HS-27A (cell line): ENCODE data around the gene TBCEL.
A peak's percentile ranks its signal among the peaks of the same experiment; 100 is the strongest.

Experiments used
- DNase-seq: peaks from one replicate; pipeline ENCODE4 v3.0.0-alpha.2; 2012; ENCODE audit warnings: low read depth, missing footprints

Gene TBCEL

GRCh38 chr11:121066623-121067022 lies 42.7 kb downstream of the TBCEL start:
- no peak for DNase-seq

- no peak for DNase-seq
Measured at GRCh38 chr11:121067026-121067425, 43.1 kb downstream of the TBCEL start.

GRCh38 chr11:121067453-121067852 lies 43.6 kb downstream of the TBCEL start:
- DNase-seq = no peak

DNA sequence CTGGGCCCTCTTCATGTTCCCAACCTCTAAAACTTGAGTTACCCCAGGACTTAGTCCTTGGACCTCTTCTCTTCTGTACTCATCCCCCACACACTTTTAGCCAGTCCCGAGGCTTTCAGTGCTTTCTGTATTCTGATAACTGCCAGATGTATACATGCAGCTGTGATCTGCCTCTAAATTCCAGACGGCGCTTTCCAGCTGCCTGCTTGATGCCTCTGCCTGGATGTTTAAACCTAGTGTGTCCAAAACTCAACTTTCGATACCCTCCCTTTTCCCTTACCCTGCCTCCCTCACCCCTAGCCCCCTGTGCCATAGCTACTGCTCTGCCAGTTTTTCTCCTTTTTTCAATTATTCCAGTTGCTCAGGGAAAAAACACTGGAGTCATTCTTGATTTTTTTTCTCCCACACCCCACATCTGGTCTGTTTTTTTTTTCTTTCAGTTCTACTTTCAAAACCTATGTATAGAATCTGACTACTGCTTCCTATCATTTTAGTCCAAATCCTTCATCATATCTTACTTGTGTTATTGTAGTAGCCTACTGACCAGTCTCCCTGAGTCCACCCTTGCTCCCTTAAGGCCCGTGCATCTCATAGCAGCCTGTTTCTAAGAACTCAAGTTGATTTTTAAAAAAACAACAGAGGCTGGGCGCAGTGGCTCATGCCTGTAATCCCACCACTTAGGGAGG lies 44.2 kb downstream of the TBCEL start:
- DNase-seq = no peak

DNA sequence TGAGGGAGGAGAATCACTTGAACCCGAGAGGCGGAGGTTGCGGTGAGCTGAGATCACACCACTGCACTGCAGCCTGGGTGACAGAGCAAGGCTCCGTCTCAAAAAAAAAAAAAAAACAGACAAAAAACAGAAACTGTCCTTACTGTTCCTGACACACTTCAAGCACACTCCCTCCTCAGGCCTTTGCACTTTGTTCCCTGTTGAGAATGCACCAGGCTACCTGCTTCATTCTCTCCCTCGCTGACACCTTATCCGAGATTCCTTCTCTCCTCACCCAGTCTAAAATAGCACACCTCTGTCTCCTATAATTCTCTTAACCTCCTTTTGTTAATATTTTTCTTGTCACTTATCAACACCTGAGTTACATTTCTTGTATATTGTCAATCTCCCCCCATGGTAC lies 44.9 kb downstream of the TBCEL start:
- DNase-seq = no peak

- no peak for DNase-seq
Measured at GRCh38 chr11:121070951-121071845, 47.3 kb downstream of the TBCEL start.

- DNase-seq = no peak
Measured at GRCh38 chr11:121071846-121072450, 48.0 kb downstream of the TBCEL start.

GRCh38 chr11:121081321-121081720 lies 57.4 kb downstream of the TBCEL start:
- no peak for DNase-seq

GRCh38 chr11:121082219-121082618 lies 58.3 kb downstream of the TBCEL start:
- no peak for DNase-seq

DNA sequence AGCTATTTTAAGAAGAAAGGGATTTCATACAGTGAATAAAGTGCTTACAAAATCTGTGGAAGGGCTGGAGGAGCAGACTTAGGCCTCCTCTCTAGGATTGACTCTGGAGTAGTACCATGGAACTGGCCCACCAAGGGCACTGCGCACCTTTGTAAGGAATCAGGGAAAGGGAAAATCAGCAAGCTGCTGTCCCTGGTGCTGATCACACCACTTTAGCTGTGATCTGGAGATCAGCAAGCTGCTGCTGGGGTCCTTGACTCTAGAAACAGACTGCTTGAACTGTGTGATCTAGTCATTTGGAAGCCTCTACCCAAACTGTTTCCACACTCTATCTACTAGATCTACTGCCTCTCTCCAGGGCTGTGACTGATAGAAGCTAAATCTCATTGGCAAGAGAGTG lies 58.8 kb downstream of the TBCEL start:
- no peak for DNase-seq

- peak; percentile 1 for DNase-seq
Measured at GRCh38 chr11:121086866-121087265, 63.0 kb downstream of the TBCEL start.

DNA sequence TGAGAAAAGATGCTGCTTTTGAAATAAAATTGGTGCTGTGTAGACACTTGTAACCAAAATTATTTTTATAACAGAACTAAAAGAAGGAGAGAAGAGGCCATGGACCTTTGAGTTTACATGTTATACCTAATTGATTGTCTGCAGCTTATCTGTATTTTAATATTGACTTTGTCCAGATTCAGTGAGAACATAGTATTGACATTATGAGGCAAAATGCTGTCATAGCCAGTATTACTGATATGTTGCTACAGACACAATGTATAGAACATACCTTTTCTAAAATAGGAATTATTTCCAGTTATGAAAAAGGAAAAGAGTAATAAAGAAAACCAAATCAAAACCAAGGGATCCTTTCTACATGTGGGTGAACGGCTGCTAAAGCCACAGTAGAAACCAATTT lies 65.7 kb downstream of the TBCEL start:
- DNase-seq = no peak

DNA sequence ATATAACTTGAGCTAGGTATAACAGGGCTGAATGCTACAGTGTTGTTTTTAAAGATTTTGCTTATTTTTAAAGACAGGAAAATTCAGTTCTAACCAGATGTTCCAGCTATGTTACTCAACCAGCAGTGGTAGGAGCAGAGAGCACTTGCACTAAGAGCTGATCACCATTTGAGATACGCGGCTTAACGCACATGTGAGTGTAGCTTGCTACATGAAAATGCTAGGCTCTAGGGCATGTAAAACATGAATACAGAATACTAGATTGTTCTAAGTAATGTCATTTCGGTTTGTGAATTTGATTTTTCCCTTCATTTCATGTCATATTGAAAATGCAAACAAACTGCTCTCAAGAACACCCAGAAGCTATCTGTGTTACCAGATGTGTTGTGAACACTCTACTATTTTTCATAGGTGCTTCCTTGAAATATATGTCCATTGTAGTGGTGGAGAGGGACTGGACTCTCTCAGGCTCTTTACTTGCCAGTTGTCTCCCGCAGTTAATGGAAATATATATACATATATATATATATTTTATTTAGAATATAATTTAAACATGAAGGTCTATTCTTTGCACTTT lies 66.3 kb downstream of the TBCEL start:
- DNase-seq = no peak

- no peak for DNase-seq
Measured at GRCh38 chr11:121091492-121092152, 67.7 kb downstream of the TBCEL start.

GRCh38 chr11:121095561-121095960 lies 71.7 kb downstream of the TBCEL start:
- DNase-seq = no peak

DNA sequence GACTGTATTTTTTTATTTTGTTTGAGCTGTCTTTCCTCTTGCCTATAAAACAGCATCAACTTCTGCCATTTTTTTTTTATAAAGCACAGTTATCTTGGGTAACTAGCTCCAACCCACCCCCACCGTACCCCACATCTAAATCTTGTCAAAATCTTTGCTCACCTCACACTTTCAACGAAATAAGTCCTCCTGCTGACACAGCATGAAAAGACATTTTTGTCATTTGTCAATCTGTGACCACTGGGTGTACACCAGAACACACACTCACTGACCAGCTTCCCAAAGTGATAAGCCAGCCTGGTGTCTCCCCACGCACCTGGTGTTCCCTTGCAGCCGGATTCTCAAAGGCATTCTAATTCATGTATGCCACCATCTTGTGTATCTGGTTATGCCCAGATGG lies 75.5 kb downstream of the TBCEL start:
- DNase-seq = no peak

- no peak for DNase-seq
Measured at GRCh38 chr11:121099885-121100284, 76.0 kb downstream of the TBCEL start.

- no peak for DNase-seq
Measured at GRCh38 chr11:121100943-121101342, 77.0 kb downstream of the TBCEL start, which contains the start of gene TECTA. Gene TECTA (plus strand): TSS chr11:121101243. CDS start chr11:121102666, 1,423 bp downstream.

- DNase-seq = no peak
Measured at GRCh38 chr11:121104312-121104762, 80.4 kb downstream of the TBCEL start.

DNA sequence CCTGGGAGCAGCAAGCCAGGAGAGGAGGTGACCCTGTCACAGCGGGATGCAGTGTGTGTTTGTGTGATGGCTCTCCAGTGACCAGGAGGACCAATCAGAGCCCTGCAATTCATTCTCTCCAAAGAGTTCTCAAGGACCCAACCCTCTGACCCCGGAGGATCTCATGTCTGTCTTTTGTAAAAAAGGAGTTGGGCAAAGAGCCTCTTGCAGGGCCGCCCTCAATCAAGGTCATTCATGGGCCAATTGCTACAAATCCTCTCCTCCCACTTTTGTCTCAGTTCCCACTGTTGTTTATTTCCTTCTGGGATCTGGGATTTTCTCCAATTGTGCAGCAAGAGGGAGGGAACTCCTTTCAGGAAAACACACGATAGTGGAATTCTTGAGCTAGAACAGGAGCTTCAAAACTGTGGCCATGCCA lies 81.2 kb downstream of the TBCEL start:
- DNase-seq = no peak

- no peak for DNase-seq
Measured at GRCh38 chr11:121105481-121106195, 81.7 kb downstream of the TBCEL start.
